ENCODE measurements around the gene FBP1.

FBP1 gene

GRCh38 chr9:94643176-94643575, 3.9 kb upstream of the FBP1 start:
- Histone ChIP-seq H3K4me1 (ENCODE audit: control insufficient read depth, insufficient read depth, low read length) (peaks cover 24% of the 10 kb centered on the region), H3K36me3 (ENCODE audit: control insufficient read depth, insufficient read depth, low read length) (no peaks in the 10 kb centered on the region), H3K27me3 (ENCODE audit: control insufficient read depth, insufficient read depth, low read length, poor library complexity, severe bottlenecking) (peaks cover 39% of the 10 kb centered on the region), H3K9me3 (ENCODE audit: control insufficient read depth, low read length) (no peaks in the 10 kb centered on the region), H3K27ac (ENCODE audit: insufficient read depth, low read depth, low read length, poor library complexity, severe bottlenecking) (no peak overlapping the region), H3K4me3 (ENCODE audit: insufficient read depth, low read depth, low read length) (no peak overlapping the region)
- WGBS, 2 experiments = 91 to 93% methylated on average over 8 of the region's 8 CpGs

DNA sequence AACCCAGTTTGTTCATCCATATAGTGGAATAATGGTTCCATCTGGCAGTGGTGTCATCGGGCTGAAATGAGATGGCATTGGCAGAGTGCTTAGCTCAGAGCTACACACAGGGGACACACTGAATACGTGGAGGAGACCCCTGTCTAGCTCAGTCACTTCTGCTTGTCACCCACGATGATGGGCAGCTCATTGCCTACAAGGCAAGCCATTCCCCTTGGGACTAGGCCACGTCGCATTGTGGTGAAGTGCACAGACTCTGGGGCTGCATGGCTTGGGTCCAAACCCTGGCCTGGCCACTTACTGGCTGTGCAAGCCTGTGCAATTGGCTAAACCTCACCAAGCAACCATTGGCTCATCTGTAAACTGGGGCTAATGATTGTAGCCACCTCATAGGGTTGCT, 3.2 kb upstream of the FBP1 start:
- Histone ChIP-seq H3K4me3 (ENCODE audit: insufficient read depth, low read depth, low read length) (no peak overlapping the region), H3K36me3 (ENCODE audit: control insufficient read depth, insufficient read depth, low read length) (no peaks in the 10 kb centered on the region), H3K9me3 (ENCODE audit: control insufficient read depth, low read length) (no peaks in the 10 kb centered on the region), H3K4me1 (ENCODE audit: control insufficient read depth, insufficient read depth, low read length) (peaks cover 24% of the 10 kb centered on the region), H3K27me3 (ENCODE audit: control insufficient read depth, insufficient read depth, low read length, poor library complexity, severe bottlenecking) (peaks cover 46% of the 10 kb centered on the region), H3K27ac (ENCODE audit: insufficient read depth, low read depth, low read length, poor library complexity, severe bottlenecking) (no peak overlapping the region)
- WGBS, 2 experiments = 90 to 92% methylated on average over 5 of the region's 5 CpGs

GRCh38 chr9:94639999-94640376, 670 bp upstream of the FBP1 start:
- Histone ChIP-seq H3K4me1 (ENCODE audit: control insufficient read depth, insufficient read depth, low read length) (peaks cover 17% of the 10 kb centered on the region), H3K27me3 (ENCODE audit: control insufficient read depth, insufficient read depth, low read length, poor library complexity, severe bottlenecking) (peaks cover 54% of the 10 kb centered on the region), H3K4me3 (ENCODE audit: insufficient read depth, low read depth, low read length) (peak overlapping the region; percentile 47), H3K9me3 (ENCODE audit: control insufficient read depth, low read length) (no peaks in the 10 kb centered on the region), H3K36me3 (ENCODE audit: control insufficient read depth, insufficient read depth, low read length) (no peaks in the 10 kb centered on the region), H3K27ac (ENCODE audit: insufficient read depth, low read depth, low read length, poor library complexity, severe bottlenecking) (no peak overlapping the region)
- 1 to 2% methylated on average over 13 of the region's 15 CpGs for WGBS, 2 experiments

DNA sequence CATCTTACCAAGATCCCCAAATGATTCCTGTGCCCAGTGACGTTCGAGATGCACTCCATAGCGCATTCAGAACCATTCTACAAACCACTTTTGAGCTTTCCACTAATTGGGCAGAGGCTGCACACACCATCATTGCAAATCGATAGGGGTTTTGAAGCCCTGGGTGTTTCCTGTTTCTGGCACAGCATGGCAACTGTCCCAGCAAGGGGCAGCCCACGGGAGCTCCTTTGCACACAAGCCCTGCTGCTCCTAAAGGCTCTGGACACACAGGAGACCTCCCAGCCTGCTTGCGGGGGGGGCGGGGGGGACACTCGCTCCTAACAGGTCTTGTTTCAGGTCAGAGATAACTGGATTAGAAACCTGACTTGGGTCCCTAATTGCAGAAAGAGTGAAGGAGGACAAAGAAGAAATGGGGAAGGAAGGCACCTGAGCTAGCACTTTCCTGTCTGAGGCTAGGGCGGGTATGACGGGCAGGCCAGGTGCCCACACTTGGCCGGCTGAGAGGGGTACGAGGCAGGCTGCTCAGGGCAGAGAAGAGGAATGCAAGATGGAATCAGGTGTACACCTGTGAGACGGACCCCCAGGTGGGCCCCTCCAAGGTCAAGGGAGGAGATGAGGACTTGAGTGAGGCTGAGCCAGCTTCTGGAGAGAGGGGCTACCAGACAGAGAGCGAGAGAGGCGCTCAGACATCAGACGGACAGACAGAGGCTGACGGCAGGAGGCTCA, 820 bp downstream of the FBP1 start:
- peaks cover 17% of the 10 kb centered on the region for H3K4me1 ChIP-seq (ENCODE audit: control insufficient read depth, insufficient read depth, low read length)
- 54 to 56% methylated on average over 17 of the region's 17 CpGs for WGBS, 2 experiments
- no peaks in the 10 kb centered on the region for H3K9me3 ChIP-seq (ENCODE audit: control insufficient read depth, low read length)
- H3K27me3 ChIP-seq (ENCODE audit: control insufficient read depth, insufficient read depth, low read length, poor library complexity, severe bottlenecking) = peaks cover 54% of the 10 kb centered on the region
- H3K27ac ChIP-seq (ENCODE audit: insufficient read depth, low read depth, low read length, poor library complexity, severe bottlenecking) = no peak overlapping the region
- peak overlapping the region; percentile 47 for H3K4me3 ChIP-seq (ENCODE audit: insufficient read depth, low read depth, low read length)
- H3K36me3 ChIP-seq (ENCODE audit: control insufficient read depth, insufficient read depth, low read length) = no peaks in the 10 kb centered on the region

GRCh38 chr9:94632737-94633136, 6.6 kb downstream of the FBP1 start:
- H3K4me1 ChIP-seq (ENCODE audit: control insufficient read depth, insufficient read depth, low read length) = no peaks in the 10 kb centered on the region
- no peak overlapping the region for H3K4me3 ChIP-seq (ENCODE audit: insufficient read depth, low read depth, low read length)
- H3K36me3 ChIP-seq (ENCODE audit: control insufficient read depth, insufficient read depth, low read length) = no peaks in the 10 kb centered on the region
- whole genome bisulfite sequencing, 2 experiments = 45 to 53% methylated on average over 5 of the region's 5 CpGs
- H3K27me3 ChIP-seq (ENCODE audit: control insufficient read depth, insufficient read depth, low read length, poor library complexity, severe bottlenecking) = peaks cover 10% of the 10 kb centered on the region
- H3K9me3 ChIP-seq (ENCODE audit: control insufficient read depth, low read length) = no peaks in the 10 kb centered on the region
- H3K27ac ChIP-seq (ENCODE audit: insufficient read depth, low read depth, low read length, poor library complexity, severe bottlenecking) = no peak overlapping the region

GRCh38 chr9:94631599-94631998, 7.7 kb downstream of the FBP1 start:
- Histone ChIP-seq H3K9me3 (ENCODE audit: control insufficient read depth, low read length) (no peaks in the 10 kb centered on the region), H3K27me3 (ENCODE audit: control insufficient read depth, insufficient read depth, low read length, poor library complexity, severe bottlenecking) (no peaks in the 10 kb centered on the region), H3K4me3 (ENCODE audit: insufficient read depth, low read depth, low read length) (no peak overlapping the region), H3K27ac (ENCODE audit: insufficient read depth, low read depth, low read length, poor library complexity, severe bottlenecking) (no peak overlapping the region), H3K36me3 (ENCODE audit: control insufficient read depth, insufficient read depth, low read length) (no peaks in the 10 kb centered on the region), H3K4me1 (ENCODE audit: control insufficient read depth, insufficient read depth, low read length) (no peaks in the 10 kb centered on the region)
- WGBS, 2 experiments = 80 to 81% methylated on average over 8 of the region's 8 CpGs

DNA sequence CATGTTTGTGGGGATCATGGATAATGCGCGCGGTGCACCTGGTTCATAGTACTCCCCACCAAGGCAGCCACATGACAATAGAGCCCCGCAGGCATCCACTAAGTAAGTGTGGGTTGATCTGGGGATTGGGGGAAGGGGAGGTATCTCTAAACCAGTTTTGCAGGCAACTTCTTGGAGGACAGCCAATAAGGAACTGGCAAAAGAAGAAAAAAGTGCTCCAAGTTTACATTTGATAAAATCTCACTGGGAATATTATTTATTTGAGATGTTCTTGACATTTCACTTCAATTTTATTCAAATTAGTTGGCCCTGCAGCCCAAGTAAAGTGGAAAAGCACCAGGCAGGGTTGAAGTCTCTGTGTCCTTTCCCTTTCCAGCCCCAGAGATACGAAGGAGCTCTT, 8.5 kb downstream of the FBP1 start:
- Histone ChIP-seq H3K27ac (ENCODE audit: insufficient read depth, low read depth, low read length, poor library complexity, severe bottlenecking) (no peak overlapping the region), H3K36me3 (ENCODE audit: control insufficient read depth, insufficient read depth, low read length) (no peaks in the 10 kb centered on the region), H3K27me3 (ENCODE audit: control insufficient read depth, insufficient read depth, low read length, poor library complexity, severe bottlenecking) (no peaks in the 10 kb centered on the region), H3K4me3 (ENCODE audit: insufficient read depth, low read depth, low read length) (no peak overlapping the region), H3K4me1 (ENCODE audit: control insufficient read depth, insufficient read depth, low read length) (no peaks in the 10 kb centered on the region), H3K9me3 (ENCODE audit: control insufficient read depth, low read length) (no peaks in the 10 kb centered on the region)
- WGBS, 2 experiments = 71 to 83% methylated on average over 5 of the region's 5 CpGs

DNA sequence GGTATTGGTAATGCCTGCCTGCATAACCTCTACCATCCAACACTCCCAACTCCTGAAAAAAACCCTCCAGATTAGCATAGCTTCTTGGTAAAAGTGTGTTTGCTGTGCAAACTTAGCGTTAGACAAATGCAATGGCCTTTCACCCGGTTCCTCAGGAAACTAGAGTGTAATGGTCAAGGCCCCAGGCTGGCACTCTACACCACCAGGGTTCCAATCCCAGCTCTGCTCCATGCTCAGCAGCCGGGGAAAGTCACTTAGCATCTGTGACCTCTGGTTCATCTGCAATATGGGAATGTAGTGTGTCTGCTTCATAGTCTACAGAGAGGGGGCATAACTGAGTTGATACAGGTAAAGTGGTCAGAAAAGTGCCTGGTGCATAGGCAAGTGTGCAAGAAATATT, 9.0 kb downstream of the FBP1 start:
- Histone ChIP-seq H3K9me3 (ENCODE audit: control insufficient read depth, low read length) (no peaks in the 10 kb centered on the region), H3K27ac (ENCODE audit: insufficient read depth, low read depth, low read length, poor library complexity, severe bottlenecking) (no peak overlapping the region), H3K27me3 (ENCODE audit: control insufficient read depth, insufficient read depth, low read length, poor library complexity, severe bottlenecking) (no peaks in the 10 kb centered on the region), H3K4me1 (ENCODE audit: control insufficient read depth, insufficient read depth, low read length) (no peaks in the 10 kb centered on the region), H3K36me3 (ENCODE audit: control insufficient read depth, insufficient read depth, low read length) (no peaks in the 10 kb centered on the region), H3K4me3 (ENCODE audit: insufficient read depth, low read depth, low read length) (no peak overlapping the region)
- 96 to 98% methylated on average over 3 of the region's 3 CpGs for WGBS, 2 experiments

- no peaks in the 10 kb centered on the region for H3K27me3 ChIP-seq (ENCODE audit: control insufficient read depth, insufficient read depth, low read length, poor library complexity, severe bottlenecking)
- no peak overlapping the region for H3K27ac ChIP-seq (ENCODE audit: insufficient read depth, low read depth, low read length, poor library complexity, severe bottlenecking)
- no peak overlapping the region for H3K4me3 ChIP-seq (ENCODE audit: insufficient read depth, low read depth, low read length)
- whole genome bisulfite sequencing, 2 experiments = 88 to 92% methylated on average over 6 of the region's 6 CpGs
- H3K36me3 ChIP-seq (ENCODE audit: control insufficient read depth, insufficient read depth, low read length) = no peaks in the 10 kb centered on the region
- no peaks in the 10 kb centered on the region for H3K4me1 ChIP-seq (ENCODE audit: control insufficient read depth, insufficient read depth, low read length)
- H3K9me3 ChIP-seq (ENCODE audit: control insufficient read depth, low read length) = no peaks in the 10 kb centered on the region
These were observed 12.0 kb downstream of the FBP1 start for GRCh38 chr9:94627287-94627686.

DNA sequence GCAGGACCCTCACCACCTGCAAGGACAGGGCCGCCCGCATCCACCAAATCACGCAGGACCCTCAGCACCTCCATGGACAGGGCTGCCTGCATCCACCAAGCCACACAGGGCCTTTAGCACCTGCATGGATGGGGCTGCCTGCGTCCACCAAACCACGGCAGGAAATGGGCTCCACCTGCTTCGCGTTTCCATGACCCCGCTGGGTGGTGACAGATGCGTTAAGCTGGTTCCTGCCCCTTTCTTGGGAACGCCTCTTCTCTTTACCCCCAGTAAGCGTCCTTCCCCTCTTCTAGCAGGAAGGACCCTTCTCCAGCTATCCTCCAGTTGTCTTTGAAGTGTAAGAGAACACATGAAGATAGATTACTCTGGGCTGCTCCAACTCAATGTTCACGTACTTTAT, 13.5 kb downstream of the FBP1 start:
- Histone ChIP-seq H3K4me1 (ENCODE audit: control insufficient read depth, insufficient read depth, low read length) (no peaks in the 10 kb centered on the region), H3K27me3 (ENCODE audit: control insufficient read depth, insufficient read depth, low read length, poor library complexity, severe bottlenecking) (no peaks in the 10 kb centered on the region), H3K4me3 (ENCODE audit: insufficient read depth, low read depth, low read length) (no peak overlapping the region), H3K27ac (ENCODE audit: insufficient read depth, low read depth, low read length, poor library complexity, severe bottlenecking) (no peak overlapping the region), H3K36me3 (ENCODE audit: control insufficient read depth, insufficient read depth, low read length) (no peaks in the 10 kb centered on the region), H3K9me3 (ENCODE audit: control insufficient read depth, low read length) (no peaks in the 10 kb centered on the region)
- WGBS, 2 experiments = 86% methylated on average over 12 of the region's 12 CpGs

DNA sequence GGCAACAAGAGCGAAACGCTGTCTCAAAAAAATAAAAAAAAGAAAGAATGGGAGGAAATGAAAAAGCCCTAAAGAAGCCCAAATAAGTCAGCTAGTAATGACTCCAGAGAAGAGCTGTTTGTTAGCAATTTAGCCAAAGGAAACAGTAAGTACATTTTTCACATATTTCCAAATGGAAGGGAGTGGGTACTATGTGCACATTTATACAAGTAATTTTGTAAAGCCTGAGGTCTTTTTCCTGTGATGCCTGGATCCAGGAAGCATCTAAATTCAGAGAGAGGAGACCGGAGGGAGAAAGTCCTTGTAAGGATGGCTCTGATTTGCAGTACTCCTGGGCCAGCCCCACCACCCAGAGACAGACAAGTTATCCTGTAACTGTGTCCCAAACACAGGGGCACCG, 14.7 kb downstream of the FBP1 start:
- H3K36me3 ChIP-seq (ENCODE audit: control insufficient read depth, insufficient read depth, low read length) = no peaks in the 10 kb centered on the region
- H3K9me3 ChIP-seq (ENCODE audit: control insufficient read depth, low read length) = no peaks in the 10 kb centered on the region
- H3K4me1 ChIP-seq (ENCODE audit: control insufficient read depth, insufficient read depth, low read length) = no peaks in the 10 kb centered on the region
- no peaks in the 10 kb centered on the region for H3K27me3 ChIP-seq (ENCODE audit: control insufficient read depth, insufficient read depth, low read length, poor library complexity, severe bottlenecking)
- no peak overlapping the region for H3K4me3 ChIP-seq (ENCODE audit: insufficient read depth, low read depth, low read length)
- 85 to 92% methylated on average over 4 of the region's 4 CpGs for WGBS, 2 experiments
- no peak overlapping the region for H3K27ac ChIP-seq (ENCODE audit: insufficient read depth, low read depth, low read length, poor library complexity, severe bottlenecking)

All from ectodermal cell (in vitro differentiated cells).